ENCODE results near the gene TMED10. TPM values are rescaled to one million over a fixed set of nuclear protein-coding genes. Genes with fewer than 3 reads are reported as not detected.

The TMED10 gene
- total RNA-seq, 1 donor from 2014 or later, result 220 TPM

GRCh38 chr14:75133597-75133996 lies 42.8 kb downstream of the TMED10 start:
- no peak for DNase-seq (ENCODE audit: low spot score)
- H3K27me3 Mint-ChIP-seq (ENCODE audit: insufficient read depth, low read depth), result peaks cover 2% of the 10 kb centered on the region
- Histone ChIP-seq H3F3A (ENCODE audit: low read depth) (peaks cover 19% of the 10 kb centered on the region), H3K9ac (no peak overlapping the region), H3K27ac (no peak overlapping the region), H3K4me1 (no peaks in the 10 kb centered on the region), H3K9me3 (ENCODE audit: low read depth) (no peaks in the 10 kb centered on the region), H3K27me3 (no peaks in the 10 kb centered on the region), H2AFZ (replicated peaks) (no peak overlapping the region), H3K79me2 (ENCODE audit: low read depth) (peaks cover 10% of the 10 kb centered on the region), H3K4me2 (no peak overlapping the region), H3K4me3 (no peak overlapping the region), H3K36me3 (peaks cover 24% of the 10 kb centered on the region), H4K20me1 (ENCODE audit: low read depth) (no peaks in the 10 kb centered on the region)
- H3K4me3 Mint-ChIP-seq, result no peak overlapping the region
- peaks cover 33% of the 10 kb centered on the region for H3K36me3 Mint-ChIP-seq
- H3K4me1 Mint-ChIP-seq, result no peaks in the 10 kb centered on the region
- H3K9me3 Mint-ChIP-seq, result peaks cover 2% of the 10 kb centered on the region
- no peak overlapping the region for H3K27ac Mint-ChIP-seq
- TF ChIP-seq EZH2 (IDR thresholded peaks at IDR 0.05) (no peak), CTCF (IDR thresholded peaks at IDR 0.05) (no peak), EZH2phosphoT487 (IDR thresholded peaks at IDR 0.05) (no peak)

- H3K9ac ChIP-seq, result no peak overlapping the region
- Mint-ChIP-seq H3K27ac (no peak overlapping the region), H3K27me3 (ENCODE audit: insufficient read depth, low read depth) (peaks cover 2% of the 10 kb centered on the region), H3K9me3 (peaks cover 2% of the 10 kb centered on the region), H3K4me1 (peaks cover 4% of the 10 kb centered on the region), H3K4me3 (no peak overlapping the region), H3K36me3 (peaks cover 32% of the 10 kb centered on the region)
- no peaks in the 10 kb centered on the region for H3K27me3 ChIP-seq
- peaks cover 19% of the 10 kb centered on the region for H3F3A ChIP-seq (ENCODE audit: low read depth)
- H2AFZ ChIP-seq (replicated peaks), result no peak overlapping the region
- H3K36me3 ChIP-seq, result peaks cover 24% of the 10 kb centered on the region
- no peak overlapping the region for H3K4me3 ChIP-seq
- no peak for TF ChIP-seq EZH2 (IDR thresholded peaks at IDR 0.05)
- peak; percentile 83 for TF ChIP-seq CTCF (IDR thresholded peaks at IDR 0.05)
- TF ChIP-seq EZH2phosphoT487 (IDR thresholded peaks at IDR 0.05), result no peak
- no peaks in the 10 kb centered on the region for H4K20me1 ChIP-seq (ENCODE audit: low read depth)
- H3K79me2 ChIP-seq (ENCODE audit: low read depth), result no peaks in the 10 kb centered on the region
- no peaks in the 10 kb centered on the region for H3K9me3 ChIP-seq (ENCODE audit: low read depth)
- no peaks in the 10 kb centered on the region for H3K4me1 ChIP-seq
- H3K4me2 ChIP-seq, result no peak overlapping the region
- H3K27ac ChIP-seq, result no peak overlapping the region
- DNase-seq (ENCODE audit: low spot score), result peak; percentile 81
Measured at GRCh38 chr14:75132382-75133086, 43.9 kb downstream of the TMED10 start.

GRCh38 chr14:75128596-75128990 lies 47.8 kb downstream of the TMED10 start:
- peaks cover 12% of the 10 kb centered on the region for H3K36me3 Mint-ChIP-seq
- H2AFZ ChIP-seq (replicated peaks), result no peak overlapping the region
- H3K4me1 Mint-ChIP-seq, result peaks cover 21% of the 10 kb centered on the region
- no peak overlapping the region for H3K27ac ChIP-seq
- no peak overlapping the region for H3K4me2 ChIP-seq
- H3K4me1 ChIP-seq, result no peaks in the 10 kb centered on the region
- no peaks in the 10 kb centered on the region for H4K20me1 ChIP-seq (ENCODE audit: low read depth)
- no peaks in the 10 kb centered on the region for H3K27me3 ChIP-seq
- no peak for DNase-seq (ENCODE audit: low spot score)
- peaks cover 18% of the 10 kb centered on the region for H3F3A ChIP-seq (ENCODE audit: low read depth)
- H3K4me3 ChIP-seq, result no peak overlapping the region
- H3K4me3 Mint-ChIP-seq, result peak overlapping the region; percentile 28
- H3K9me3 Mint-ChIP-seq, result no peaks in the 10 kb centered on the region
- H3K36me3 ChIP-seq, result peaks cover 10% of the 10 kb centered on the region
- H3K27ac Mint-ChIP-seq, result no peak overlapping the region
- peaks cover 5% of the 10 kb centered on the region for H3K79me2 ChIP-seq (ENCODE audit: low read depth)
- TF ChIP-seq EZH2phosphoT487 (IDR thresholded peaks at IDR 0.05) (no peak), CTCF (IDR thresholded peaks at IDR 0.05) (no peak), EZH2 (IDR thresholded peaks at IDR 0.05) (no peak)
- H3K9me3 ChIP-seq (ENCODE audit: low read depth), result no peaks in the 10 kb centered on the region
- H3K9ac ChIP-seq, result no peak overlapping the region
- peaks cover 2% of the 10 kb centered on the region for H3K27me3 Mint-ChIP-seq (ENCODE audit: insufficient read depth, low read depth)

Measured in neural progenitor cell (in vitro differentiated cells).